OCI-LY3 (cell line): ENCODE data around the gene AKR7A3.
"Not testable (repeated sequence)": the region's sequence is repeated elsewhere in the genome, so short reads cannot be mapped to it uniquely, and the experiment has no call there.

Experiments
- EZH2phosphoT487 ChIP-seq: fragments of 200-600 bp; shearing (Covaris generic); IDR thresholded peaks from 2 replicates; pipeline ENCODE4 v1.6.1; 2018; ENCODE audit warnings: antibody characterized with exemption, mixed run types, low read depth
- TF ChIP-seq, protein P1 (sequence below): fragments of 200-600, 300-600 bp; sonication (generic); IDR thresholded peaks from 2 replicates; pipeline ENCODE4 v1.5.1; 2014; ENCODE audit warnings: antibody characterized with exemption, low read length, low read depth

- TF ChIP-seq, protein P1, sequence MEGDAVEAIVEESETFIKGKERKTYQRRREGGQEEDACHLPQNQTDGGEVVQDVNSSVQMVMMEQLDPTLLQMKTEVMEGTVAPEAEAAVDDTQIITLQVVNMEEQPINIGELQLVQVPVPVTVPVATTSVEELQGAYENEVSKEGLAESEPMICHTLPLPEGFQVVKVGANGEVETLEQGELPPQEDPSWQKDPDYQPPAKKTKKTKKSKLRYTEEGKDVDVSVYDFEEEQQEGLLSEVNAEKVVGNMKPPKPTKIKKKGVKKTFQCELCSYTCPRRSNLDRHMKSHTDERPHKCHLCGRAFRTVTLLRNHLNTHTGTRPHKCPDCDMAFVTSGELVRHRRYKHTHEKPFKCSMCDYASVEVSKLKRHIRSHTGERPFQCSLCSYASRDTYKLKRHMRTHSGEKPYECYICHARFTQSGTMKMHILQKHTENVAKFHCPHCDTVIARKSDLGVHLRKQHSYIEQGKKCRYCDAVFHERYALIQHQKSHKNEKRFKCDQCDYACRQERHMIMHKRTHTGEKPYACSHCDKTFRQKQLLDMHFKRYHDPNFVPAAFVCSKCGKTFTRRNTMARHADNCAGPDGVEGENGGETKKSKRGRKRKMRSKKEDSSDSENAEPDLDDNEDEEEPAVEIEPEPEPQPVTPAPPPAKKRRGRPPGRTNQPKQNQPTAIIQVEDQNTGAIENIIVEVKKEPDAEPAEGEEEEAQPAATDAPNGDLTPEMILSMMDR, result not testable (repeated sequence)
- not testable (repeated sequence) for TF ChIP-seq EZH2phosphoT487
Observed at GRCh38 chr1:19270343-19270730, 18.2 kb downstream of the AKR7A3 start.
